GM18499 (cell line): ENCODE results near the gene SIPA1L3.
A peak's percentile ranks its signal among the peaks of the same experiment; 100 is the strongest.
"Not testable (repeated sequence)": the region's sequence is repeated elsewhere in the genome, so short reads cannot be mapped to it uniquely, and the experiment has no call there.

Source experiments
- ATAC-seq: cut with Tn5 transposase; IDR thresholded peaks from one replicate; pipeline ENCODE4 v1.9.1; 2021; ENCODE audit warnings: moderate number of reproducible peaks; ENCODE audit not compliant: insufficient read depth, unreplicated experiment

SIPA1L3 gene, protein sequence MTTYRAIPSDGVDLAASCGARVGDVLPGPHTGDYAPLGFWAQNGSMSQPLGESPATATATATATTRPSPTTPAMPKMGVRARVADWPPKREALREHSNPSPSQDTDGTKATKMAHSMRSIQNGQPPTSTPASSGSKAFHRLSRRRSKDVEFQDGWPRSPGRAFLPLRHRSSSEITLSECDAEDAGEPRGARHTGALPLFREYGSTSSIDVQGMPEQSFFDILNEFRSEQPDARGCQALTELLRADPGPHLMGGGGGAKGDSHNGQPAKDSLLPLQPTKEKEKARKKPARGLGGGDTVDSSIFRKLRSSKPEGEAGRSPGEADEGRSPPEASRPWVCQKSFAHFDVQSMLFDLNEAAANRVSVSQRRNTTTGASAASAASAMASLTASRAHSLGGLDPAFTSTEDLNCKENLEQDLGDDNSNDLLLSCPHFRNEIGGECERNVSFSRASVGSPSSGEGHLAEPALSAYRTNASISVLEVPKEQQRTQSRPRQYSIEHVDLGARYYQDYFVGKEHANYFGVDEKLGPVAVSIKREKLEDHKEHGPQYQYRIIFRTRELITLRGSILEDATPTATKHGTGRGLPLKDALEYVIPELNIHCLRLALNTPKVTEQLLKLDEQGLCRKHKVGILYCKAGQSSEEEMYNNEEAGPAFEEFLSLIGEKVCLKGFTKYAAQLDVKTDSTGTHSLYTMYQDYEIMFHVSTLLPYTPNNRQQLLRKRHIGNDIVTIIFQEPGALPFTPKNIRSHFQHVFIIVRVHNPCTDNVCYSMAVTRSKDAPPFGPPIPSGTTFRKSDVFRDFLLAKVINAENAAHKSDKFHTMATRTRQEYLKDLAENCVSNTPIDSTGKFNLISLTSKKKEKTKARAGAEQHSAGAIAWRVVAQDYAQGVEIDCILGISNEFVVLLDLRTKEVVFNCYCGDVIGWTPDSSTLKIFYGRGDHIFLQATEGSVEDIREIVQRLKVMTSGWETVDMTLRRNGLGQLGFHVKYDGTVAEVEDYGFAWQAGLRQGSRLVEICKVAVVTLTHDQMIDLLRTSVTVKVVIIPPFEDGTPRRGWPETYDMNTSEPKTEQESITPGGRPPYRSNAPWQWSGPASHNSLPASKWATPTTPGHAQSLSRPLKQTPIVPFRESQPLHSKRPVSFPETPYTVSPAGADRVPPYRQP (N-terminal part only)

GRCh38 chr19:37906869-37907734 is at the start of gene SIPA1L3:
SIPA1L3 (plus strand) TSS chr19:37907208; CDS start chr19:38081566, 174,358 bp downstream.
- ATAC-seq: peak; percentile 49

DNA sequence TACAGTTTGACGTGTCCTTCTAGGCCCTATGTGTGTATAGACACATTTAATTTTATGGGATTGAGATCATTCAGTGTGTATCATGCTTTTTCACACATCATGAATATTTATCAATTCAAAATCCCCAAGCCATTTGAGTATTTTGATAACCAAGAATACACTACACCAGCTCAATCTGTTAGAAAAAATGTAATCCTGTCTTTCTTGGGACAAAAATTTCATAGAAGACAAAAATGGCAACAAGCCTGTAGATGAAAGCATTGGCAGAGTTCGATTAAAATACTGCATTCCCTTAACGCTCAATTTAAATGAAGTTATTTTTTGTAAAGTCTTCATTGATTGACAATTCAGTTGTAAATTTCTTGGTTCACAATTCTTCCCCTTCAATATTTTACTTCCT is 42.5 kb upstream of the SIPA1L3 start:
- ATAC-seq: no peak

DNA sequence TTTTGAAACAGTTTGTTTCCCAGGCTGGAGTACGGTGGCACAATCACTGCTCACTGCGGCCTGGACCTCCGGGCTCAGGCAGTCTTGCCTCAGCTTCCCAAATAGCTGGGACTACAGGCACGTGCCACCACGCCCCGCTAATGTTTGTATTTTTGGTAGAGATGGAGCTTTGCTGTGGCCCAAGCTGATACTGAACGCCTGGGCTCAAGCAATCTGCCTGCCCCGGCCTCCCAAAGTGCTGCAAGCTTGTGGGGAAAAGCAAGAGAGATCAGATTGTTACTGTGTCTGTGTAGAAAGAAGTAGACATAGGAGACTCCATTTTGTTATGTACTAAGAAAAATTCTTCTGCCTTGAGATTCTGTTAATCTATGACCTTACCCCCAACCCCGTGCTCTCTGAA is 41.1 kb upstream of the SIPA1L3 start:
- ATAC-seq: not testable (repeated sequence)

- ATAC-seq: no peak
Measured at GRCh38 chr19:37867831-37868230, 39.2 kb upstream of the SIPA1L3 start.

- ATAC-seq: no peak
Measured at GRCh38 chr19:37869766-37870340, 37.2 kb upstream of the SIPA1L3 start.

- ATAC-seq: no peak
Measured at GRCh38 chr19:37872383-37872782, 34.6 kb upstream of the SIPA1L3 start.

DNA sequence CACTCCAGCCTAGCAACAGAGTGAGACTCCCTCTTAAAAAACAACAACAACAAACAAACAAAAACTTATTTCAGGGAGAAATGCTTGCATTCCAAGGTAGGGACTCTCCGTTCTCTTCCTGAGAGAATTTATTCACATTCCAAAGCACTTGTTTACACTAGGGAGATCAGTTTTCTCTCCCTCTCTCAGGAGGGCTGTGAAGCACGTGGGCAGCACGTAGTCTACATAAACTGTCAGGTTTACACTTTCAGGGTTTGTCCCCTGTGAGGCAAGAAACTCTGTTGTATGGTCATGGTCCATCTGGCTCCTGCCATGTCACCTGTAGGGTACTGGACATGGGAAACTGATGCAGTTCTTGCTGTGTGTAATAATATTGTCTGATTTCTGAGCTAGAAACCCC is 32.2 kb upstream of the SIPA1L3 start:
- ATAC-seq: no peak

- no peak for ATAC-seq
Measured at GRCh38 chr19:37876032-37876431, 31.0 kb upstream of the SIPA1L3 start.

DNA sequence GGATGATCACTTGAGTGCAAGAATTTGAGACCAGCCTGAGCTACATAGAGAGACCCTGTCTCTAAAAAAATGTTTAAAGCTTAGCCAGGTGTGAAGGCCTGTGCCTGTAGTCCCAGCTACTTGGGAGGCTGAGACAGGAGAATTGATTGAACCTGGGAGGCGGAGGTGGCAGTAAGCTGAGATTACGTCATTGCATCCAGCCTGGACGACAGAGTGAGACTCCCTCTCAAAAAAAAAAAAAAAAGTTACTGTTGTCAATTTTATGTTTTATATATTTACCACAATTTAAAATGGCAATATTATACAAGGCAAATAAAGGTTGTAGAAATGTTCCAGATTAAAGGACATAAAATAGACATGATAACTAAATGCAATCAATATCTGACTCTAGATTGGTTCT is 29.9 kb upstream of the SIPA1L3 start:
- ATAC-seq: no peak

- ATAC-seq: no peak
Measured at GRCh38 chr19:37885392-37885791, 21.6 kb upstream of the SIPA1L3 start.

DNA sequence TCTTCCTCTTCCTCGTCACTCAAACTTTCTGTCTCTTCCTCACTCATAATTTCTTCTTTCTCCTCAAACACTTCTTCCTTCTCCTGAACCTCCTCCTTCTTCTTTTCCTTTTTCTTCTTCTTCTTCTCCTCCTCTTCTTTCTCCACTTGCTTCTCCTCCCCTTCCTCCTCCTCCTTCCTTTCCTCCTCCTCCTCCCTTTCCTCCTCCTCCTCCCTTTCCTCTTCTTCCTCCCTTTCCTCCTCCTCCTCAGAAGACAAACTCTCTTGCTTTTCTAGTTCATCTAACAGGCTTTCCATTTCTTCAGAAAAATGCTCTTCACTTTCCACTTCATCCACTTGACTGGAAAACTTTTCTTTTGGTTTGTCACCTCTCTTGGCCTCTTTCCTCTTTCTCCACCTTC is 20.4 kb upstream of the SIPA1L3 start:
- no peak for ATAC-seq

DNA sequence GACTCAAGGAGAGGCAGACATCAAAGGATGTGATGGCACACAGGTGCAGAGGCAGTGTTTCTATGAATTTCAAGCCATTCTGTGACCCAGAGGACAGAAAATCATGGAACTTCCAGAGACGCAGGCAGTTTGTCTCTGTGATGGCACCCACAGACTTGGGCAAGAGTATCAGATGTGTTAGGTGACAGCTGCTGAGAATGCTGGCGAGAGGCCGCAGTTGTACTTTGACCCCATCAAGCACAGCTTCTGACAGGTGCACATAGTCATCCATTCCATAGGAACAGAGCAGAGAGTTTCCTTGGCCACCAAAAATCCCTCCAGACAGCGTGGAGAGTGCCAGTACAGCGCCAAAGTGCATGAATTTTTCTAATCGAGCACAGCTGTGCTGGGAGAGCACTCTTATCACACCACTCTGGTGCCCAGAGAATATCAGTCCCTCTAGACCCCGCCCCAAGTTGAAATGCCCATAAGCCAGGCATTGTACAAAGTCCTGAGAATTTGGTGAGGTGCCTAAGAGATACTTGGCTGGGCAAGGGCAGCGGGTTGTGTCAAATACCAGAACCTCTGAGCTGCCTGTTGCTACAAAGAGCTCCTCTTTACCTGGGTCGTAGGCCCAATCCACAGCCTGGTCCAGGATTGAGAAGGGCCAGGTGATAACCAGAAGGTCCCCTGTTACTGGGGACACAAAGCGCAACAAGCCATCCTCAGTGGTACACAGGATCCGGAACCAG is 13.0 kb upstream of the SIPA1L3 start:
- no peak for ATAC-seq

GRCh38 chr19:37896180-37896579 is 10.8 kb upstream of the SIPA1L3 start:
- no peak for ATAC-seq

DNA sequence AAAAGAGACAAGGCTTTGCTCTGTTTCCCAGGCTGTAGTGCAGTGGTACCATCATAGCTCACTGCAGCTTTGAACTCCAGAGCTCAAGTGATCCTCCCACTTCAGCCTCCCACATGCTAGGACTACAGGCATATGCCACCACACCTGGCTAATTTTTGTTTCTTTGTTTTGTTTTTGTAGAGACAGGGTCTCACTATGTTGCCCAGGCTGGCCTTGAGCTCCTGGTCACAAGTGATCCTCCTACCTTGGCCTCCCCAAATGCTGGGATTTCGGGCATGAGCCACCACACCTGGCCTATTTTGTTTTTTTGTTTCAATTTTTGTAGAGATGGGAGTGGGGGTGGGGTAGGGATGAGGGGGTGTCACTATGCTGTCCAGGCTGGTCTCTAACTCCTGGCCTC is 7.6 kb upstream of the SIPA1L3 start:
- no peak for ATAC-seq

DNA sequence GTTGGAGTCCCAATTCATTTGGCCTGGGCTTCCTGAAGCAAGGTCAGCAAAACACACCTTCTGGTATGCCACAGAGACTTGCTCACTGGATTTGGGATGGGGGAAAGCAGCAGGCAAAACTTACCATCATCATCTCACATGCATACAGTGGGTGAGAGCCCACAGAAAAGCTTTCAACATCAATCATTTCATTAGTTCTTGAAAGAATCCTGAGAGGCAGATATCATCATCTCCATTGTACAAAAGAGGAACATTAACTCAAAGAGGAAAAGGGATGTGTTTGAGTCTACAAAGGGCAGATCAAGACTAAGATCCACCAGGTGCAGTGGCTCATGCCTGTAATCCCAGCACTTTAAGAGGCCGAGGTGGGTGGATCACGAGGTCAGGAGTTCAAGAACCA is 7.0 kb upstream of the SIPA1L3 start:
- no peak for ATAC-seq

- no peak for ATAC-seq
Measured at GRCh38 chr19:37902668-37903067, 4.3 kb upstream of the SIPA1L3 start.

- ATAC-seq: no peak
Measured at GRCh38 chr19:37903096-37903495, 3.9 kb upstream of the SIPA1L3 start.

DNA sequence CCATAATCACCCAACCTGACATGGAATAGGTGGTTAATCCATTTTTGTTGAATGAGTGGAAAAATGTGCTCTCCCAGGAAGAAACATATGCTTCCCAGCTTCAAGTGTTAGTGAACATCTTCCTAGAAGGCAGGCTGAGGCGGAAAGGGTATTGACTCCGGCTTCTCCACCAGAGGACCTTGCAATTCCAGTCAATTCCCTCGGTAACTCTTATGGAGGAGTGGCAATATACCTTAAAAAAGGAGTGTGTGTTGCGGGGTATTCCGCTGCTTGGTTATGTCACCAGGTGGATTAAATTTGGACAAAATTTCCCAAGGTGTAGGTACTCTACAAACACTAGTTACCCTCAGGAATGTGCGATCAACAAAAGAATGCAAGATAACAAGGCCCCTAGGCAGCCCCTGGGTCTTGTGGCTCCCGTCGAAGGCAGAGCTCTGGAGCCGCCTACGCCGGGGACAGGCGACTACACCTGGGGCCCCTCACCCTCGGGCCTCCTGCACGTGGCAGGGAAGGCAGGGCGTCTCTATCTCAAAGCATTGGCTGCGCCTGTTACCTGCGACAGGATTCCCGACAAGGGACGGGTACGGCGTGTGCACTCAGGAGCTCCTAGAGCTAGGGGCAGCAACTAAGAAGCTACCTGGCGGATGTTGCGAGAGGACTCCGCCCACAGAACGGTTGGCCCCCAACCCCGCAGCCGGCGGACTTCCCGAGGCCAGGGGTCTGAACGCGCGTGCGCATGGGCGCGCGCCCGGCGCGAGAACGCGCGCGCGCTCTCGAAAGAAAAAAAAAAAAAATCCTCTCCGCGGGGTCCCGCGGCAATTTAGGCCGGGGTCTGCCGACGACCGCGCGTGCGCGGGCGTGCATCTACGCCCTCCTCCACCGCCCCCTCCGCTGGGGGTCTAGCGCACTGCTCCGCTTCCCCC is 801 bp upstream of the SIPA1L3 start, which contains the start of gene WDR87:
TSS of gene WDR87 (minus strand) at position 649 of the 923 bp plus-strand sequence. CDS start 8,355 bp downstream, outside the sequence.
- no peak for ATAC-seq
